Neural progenitor cell (in vitro differentiated cells): ENCODE data around the gene AMER1. TPM values are rescaled to one million over a fixed set of nuclear protein-coding genes. Genes with fewer than 3 reads are reported as not detected.

Source experiments
- DNase-seq: peaks from one replicate; pipeline ENCODE4 v3.0.0-alpha.2; 2016; ENCODE audit warnings: low spot score
- H2AFZ ChIP-seq: fragments of 200-600 bp; sonication (generic); replicated peaks from 2 replicates; pipeline ENCODE4 v1.6.1; 2016; ENCODE audit warnings: antibody characterized with exemption
- H3F3A ChIP-seq: fragments of 200-600 bp; sonication (generic); 2 replicates; pipeline ENCODE4 v1.6.1; 2016; ENCODE audit warnings: antibody characterized with exemption, low read depth
- H3K27ac ChIP-seq: fragments of 200-600 bp; sonication (generic); 2 replicates; pipeline ENCODE4 v1.5.1; 2016; ENCODE audit warnings: mild to moderate bottlenecking
- H3K27me3 ChIP-seq: fragments of 200-600 bp; sonication (generic); 2 replicates; pipeline ENCODE4 v1.6.1; 2016; ENCODE audit warnings: mild to moderate bottlenecking, moderate library complexity
- H3K36me3 ChIP-seq: fragments of 200-600 bp; sonication (generic); 2 replicates; pipeline ENCODE4 v1.5.1; 2016
- H3K4me1 ChIP-seq: fragments of 200-600 bp; sonication (generic); 2 replicates; pipeline ENCODE4 v1.6.1; 2016; ENCODE audit warnings: mixed run types
- H3K4me2 ChIP-seq: fragments of 200-600 bp; sonication (generic); 2 replicates; pipeline ENCODE4 v1.6.1; 2016
- H3K4me3 ChIP-seq: fragments of 200-600 bp; sonication (generic); 2 replicates; pipeline ENCODE4 v1.5.1; 2016
- H3K79me2 ChIP-seq: fragments of 200-600 bp; sonication (generic); 2 replicates; pipeline ENCODE4 v1.6.1; 2016; ENCODE audit warnings: low read depth
- H3K9ac ChIP-seq: fragments of 200-600 bp; sonication (generic); 2 replicates; pipeline ENCODE4 v1.6.1; 2016
- H3K9me3 ChIP-seq: fragments of 200-600 bp; sonication (generic); 2 replicates; pipeline ENCODE4 v1.5.1; 2016; ENCODE audit warnings: low read depth
- H4K20me1 ChIP-seq: fragments of 200-600 bp; sonication (generic); 2 replicates; pipeline ENCODE4 v1.6.1; 2016; ENCODE audit warnings: low read depth
- H3K27ac Mint-ChIP-seq: 3 replicates; pipeline ENCODE4 v1.8.0; 2021; ENCODE audit warnings: mixed read lengths
- H3K27me3 Mint-ChIP-seq: 2 replicates; pipeline ENCODE4 v1.8.0; 2022; ENCODE audit warnings: low read depth, mild to moderate bottlenecking, inconsistent platforms, moderate library complexity, mixed read lengths; ENCODE audit not compliant: insufficient read depth
- H3K36me3 Mint-ChIP-seq: 3 replicates; pipeline ENCODE4 v1.8.0; 2021; ENCODE audit warnings: mixed read lengths
- H3K4me1 Mint-ChIP-seq: 3 replicates; pipeline ENCODE4 v1.8.0; 2021; ENCODE audit warnings: mixed read lengths
- H3K4me3 Mint-ChIP-seq: 3 replicates; pipeline ENCODE4 v1.8.0; 2021; ENCODE audit warnings: mild to moderate bottlenecking, moderate library complexity, mixed read lengths
- H3K9me3 Mint-ChIP-seq: 3 replicates; pipeline ENCODE4 v1.8.0; 2020; ENCODE audit warnings: mixed read lengths
- CTCF ChIP-seq: fragments of 200-600 bp; sonication (generic); IDR thresholded peaks from 2 replicates; pipeline ENCODE4 v1.5.1; 2017; ENCODE audit warnings: antibody characterized with exemption, mild to moderate bottlenecking
- EZH2 ChIP-seq: fragments of 200-600 bp; sonication (generic); IDR thresholded peaks from 2 replicates; pipeline ENCODE4 v1.6.1; 2017; ENCODE audit warnings: antibody characterized with exemption, mild to moderate bottlenecking, moderate library complexity
- EZH2phosphoT487 ChIP-seq: fragments of 200-600 bp; sonication (generic); IDR thresholded peaks from 2 replicates; pipeline ENCODE4 v1.6.1; 2017; ENCODE audit warnings: antibody characterized with exemption
- total RNA-seq: library from RNA; depleted of rRNA; stranded (reverse); fragments of >200 nt; gene quantifications from 2 replicates; pipeline ENCODE4 v1.2.3, GENCODE V29; 2015; ENCODE audit warnings: low replicate concordance

AMER1 gene
- total RNA-seq, 1 donor from 2014 or later: 6.7 TPM

DNA sequence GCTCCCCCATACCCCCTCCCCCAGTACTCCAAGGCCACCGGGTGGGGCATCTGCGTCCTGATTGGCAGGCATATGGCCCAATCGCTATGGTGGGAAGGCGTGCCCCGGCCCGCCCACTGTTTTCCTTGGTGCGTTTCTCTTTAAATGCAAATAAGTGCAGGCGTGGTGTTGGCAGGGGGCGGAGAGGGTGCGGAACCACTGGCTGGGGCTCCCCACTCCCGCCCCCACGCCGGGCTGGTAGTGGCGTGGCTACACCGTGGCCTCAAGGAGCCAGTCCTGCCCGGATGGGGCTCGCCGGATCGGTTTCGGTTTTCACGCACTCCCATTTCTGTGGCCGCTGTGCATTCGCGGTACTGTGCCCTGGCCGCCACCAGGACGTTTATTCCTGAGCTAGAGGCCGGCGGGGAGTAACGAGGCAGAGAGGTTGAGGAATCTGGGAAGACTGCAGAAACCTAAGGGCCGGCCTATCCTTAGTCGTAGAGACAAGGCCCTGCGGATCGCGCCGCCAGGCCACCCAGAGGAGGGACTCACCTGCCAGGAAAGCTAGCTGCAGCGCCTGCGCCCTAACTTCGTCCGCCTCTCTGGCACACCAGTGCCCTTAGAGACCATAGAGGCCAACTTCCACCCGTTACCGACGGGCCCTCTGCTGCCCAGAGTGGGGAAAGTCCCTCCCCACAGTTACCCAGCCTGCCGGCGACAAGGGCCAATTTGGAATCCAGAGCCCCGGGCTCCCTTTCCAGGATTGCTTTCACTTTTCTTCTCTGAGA, 410 bp upstream of the AMER1 start:
- Histone ChIP-seq H3K27me3 (peaks cover 7% of the 10 kb centered on the region), H3K4me3 (peak overlapping the region; percentile 58), H3K36me3 (no peaks in the 10 kb centered on the region), H3K27ac (peak overlapping the region; percentile 46), H3F3A (peaks cover 9% of the 10 kb centered on the region), H3K4me1 (no peaks in the 10 kb centered on the region), H3K79me2 (no peaks in the 10 kb centered on the region), H3K9me3 (no peaks in the 10 kb centered on the region), H3K9ac (no peak overlapping the region), H3K4me2 (peak overlapping the region; percentile 79), H2AFZ (no peak overlapping the region), H4K20me1 (peaks cover 4% of the 10 kb centered on the region)
- TF ChIP-seq EZH2phosphoT487 (no peak), CTCF (peak; percentile 17)
- Mint-ChIP-seq H3K27ac (no peak overlapping the region), H3K4me1 (peaks cover 22% of the 10 kb centered on the region), H3K9me3 (peaks cover 10% of the 10 kb centered on the region), H3K27me3 (no peaks in the 10 kb centered on the region), H3K4me3 (peak overlapping the region; percentile 86), H3K36me3 (no peaks in the 10 kb centered on the region)
- peak; percentile 90 for DNase-seq

- Mint-ChIP-seq H3K9me3 (peaks cover 10% of the 10 kb centered on the region), H3K27ac (no peak overlapping the region)
Measured at GRCh38 chrX:64204701-64205440, 637 bp downstream of the AMER1 start.

GRCh38 chrX:64204252-64204651, 1.3 kb downstream of the AMER1 start:
- no peaks in the 10 kb centered on the region for H3K36me3 ChIP-seq
- no peaks in the 10 kb centered on the region for H3K4me1 ChIP-seq
- TF ChIP-seq EZH2phosphoT487: no peak
- no peak for TF ChIP-seq CTCF
- no peak for TF ChIP-seq EZH2
- no peaks in the 10 kb centered on the region for H3K79me2 ChIP-seq
- Mint-ChIP-seq H3K4me1 (peaks cover 22% of the 10 kb centered on the region), H3K27me3 (peaks cover 3% of the 10 kb centered on the region), H3K36me3 (no peaks in the 10 kb centered on the region), H3K27ac (no peak overlapping the region), H3K9me3 (peaks cover 8% of the 10 kb centered on the region), H3K4me3 (peak overlapping the region; percentile 89)
- peak overlapping the region; percentile 79 for H3K4me2 ChIP-seq
- DNase-seq: peak; percentile 47
- H3K4me3 ChIP-seq: peak overlapping the region; percentile 58
- no peak overlapping the region for H3K9ac ChIP-seq
- H2AFZ ChIP-seq: peak overlapping the region; percentile 44
- H3F3A ChIP-seq: peaks cover 9% of the 10 kb centered on the region
- H3K27ac ChIP-seq: no peak overlapping the region
- peaks cover 7% of the 10 kb centered on the region for H3K27me3 ChIP-seq
- no peaks in the 10 kb centered on the region for H3K9me3 ChIP-seq
- peaks cover 4% of the 10 kb centered on the region for H4K20me1 ChIP-seq

More at GRCh38 chrX:64204701-64205440, 637 bp downstream of the AMER1 start:
- Mint-ChIP-seq H3K4me3 (peak overlapping the region; percentile 89), H3K27me3 (no peaks in the 10 kb centered on the region), H3K4me1 (peaks cover 22% of the 10 kb centered on the region), H3K36me3 (no peaks in the 10 kb centered on the region)
- Histone ChIP-seq H3K27me3 (peaks cover 7% of the 10 kb centered on the region), H3K9me3 (no peaks in the 10 kb centered on the region), H3K36me3 (no peaks in the 10 kb centered on the region), H2AFZ (peak overlapping the region; percentile 44), H3K4me1 (no peaks in the 10 kb centered on the region), H3K4me2 (peak overlapping the region; percentile 79), H3K9ac (no peak overlapping the region), H4K20me1 (peaks cover 4% of the 10 kb centered on the region), H3F3A (peaks cover 9% of the 10 kb centered on the region), H3K79me2 (no peaks in the 10 kb centered on the region), H3K4me3 (peak overlapping the region; percentile 58), H3K27ac (no peak overlapping the region)
- TF ChIP-seq EZH2: no peak
- TF ChIP-seq EZH2phosphoT487: no peak
- no peak for TF ChIP-seq CTCF
- peak; percentile 44 for DNase-seq
